H1 (cell line): Measurements from ENCODE around the gene SPDYE4. TPM values are rescaled to one million over a fixed set of nuclear protein-coding genes. Genes with fewer than 3 reads are reported as not detected.

Experiments used
- CTCF ChIA-PET: fragments of 300-600 bp; sonication (Branson Sonifier 250); formaldehyde crosslinking; loops from one replicate; lab custom pipeline; 2021; ENCODE audit not compliant: partially characterized antibody; lab: Charles Lee
- POLR2A ChIA-PET: fragments of 300-600 bp; sonication (Branson Sonifier 250); formaldehyde crosslinking; loops from one replicate; lab custom pipeline; 2021; ENCODE audit warnings: inconsistent platforms; ENCODE audit not compliant: partially characterized antibody; lab: Charles Lee
- DNase-seq, 2 experiments: peaks; one replicate each; pipeline versions ENCODE4 v3.0.0 to v3.0.0-alpha.2; 2010 to 2022; ENCODE audit warnings: low spot score in 2 of 2, low read depth in 1 of 2, mixed read lengths in 1 of 2
- FAIRE-seq: peaks from 2 replicates; lab custom pipeline; 2011; peaks lifted over from hg19 to GRCh38; lab: Jason Lieb, UNC
- H2AFZ ChIP-seq: 2 replicates; pipeline ENCODE4 v1.8.1; 2012; ENCODE audit warnings: low read length, inconsistent platforms
- H2AK5ac ChIP-seq: 2 replicates; pipeline ENCODE4 v1.6.1; 2013; ENCODE audit warnings: low read depth, low read length
- H2BK120ac ChIP-seq: replicated peaks from 2 replicates; pipeline ENCODE3; 2013; ENCODE audit warnings: low read depth, low read length, inconsistent platforms
- H2BK12ac ChIP-seq: 2 replicates; pipeline ENCODE4 v1.6.1; 2013; ENCODE audit warnings: low read depth, low read length
- H2BK15ac ChIP-seq: 2 replicates; pipeline ENCODE4 v1.6.1; 2013; ENCODE audit warnings: low read length
- H2BK20ac ChIP-seq: 2 replicates; pipeline ENCODE4 v1.6.1; 2013; ENCODE audit warnings: low read length
- H2BK5ac ChIP-seq: 2 replicates; pipeline ENCODE4 v1.6.1; 2013; ENCODE audit warnings: low read depth, low read length
- H3K14ac ChIP-seq: 2 replicates; pipeline ENCODE4 v1.6.1; 2013; ENCODE audit warnings: inconsistent platforms; ENCODE audit not compliant: insufficient read length
- H3K18ac ChIP-seq: 2 replicates; pipeline ENCODE4 v1.6.1; 2013; ENCODE audit warnings: low read length; ENCODE audit errors: extremely low read depth
- H3K23ac ChIP-seq: 2 replicates; pipeline ENCODE4 v1.6.1; 2013; ENCODE audit warnings: inconsistent platforms; ENCODE audit not compliant: insufficient read length
- H3K23me2 ChIP-seq: 2 replicates; pipeline ENCODE4 v1.6.1; 2013; ENCODE audit warnings: low read depth, low read length
- H3K27ac ChIP-seq: 2 replicates; pipeline ENCODE4 v1.6.1; 2011; ENCODE audit warnings: low read depth, low read length, inconsistent platforms
- H3K27me3 ChIP-seq, 4 experiments: replicated peaks in 1 of 4; 1 replicate in 1 of 4; 2 replicates in 3 of 4; pipeline versions ENCODE4 v1.6.1 to v1.8.1; 2011 to 2013; ENCODE audit warnings: low read length in 3 of 4, mild to moderate bottlenecking in 3 of 4, inconsistent platforms in 2 of 4, mixed read lengths in 2 of 4, moderate library complexity in 1 of 4; ENCODE audit not compliant: control insufficient read depth in 3 of 4, insufficient read depth in 3 of 4; ENCODE audit errors: extremely low read depth in 1 of 4
- H3K36me3 ChIP-seq, 4 experiments: 2 replicates each; pipeline versions ENCODE4 v1.6.1 to v1.8.1; 2011 to 2013; ENCODE audit warnings: mild to moderate bottlenecking in 4 of 4, low read length in 3 of 4, moderate library complexity in 2 of 4, control low read depth in 1 of 4, inconsistent platforms in 1 of 4; ENCODE audit not compliant: insufficient read depth in 4 of 4, control insufficient read depth in 2 of 4
- H3K4ac ChIP-seq: replicated peaks from 2 replicates; pipeline ENCODE3; 2013; ENCODE audit warnings: low read length, low read depth, mixed read lengths, inconsistent platforms; ENCODE audit not compliant: insufficient read length
- H3K4me1 ChIP-seq, 4 experiments: replicated peaks in 1 of 4; 1 replicate in 1 of 4; 2 replicates in 3 of 4; pipeline versions ENCODE4 v1.6.1 to v1.8.1; 2011 to 2013; ENCODE audit warnings: low read length in 3 of 4, inconsistent platforms in 2 of 4, mixed read lengths in 1 of 4; ENCODE audit not compliant: insufficient read depth in 4 of 4, control insufficient read depth in 3 of 4
- H3K4me2 ChIP-seq, 2 experiments: 2 replicates each; pipeline versions ENCODE4 v1.6.1 to v1.8.1; 2011 to 2013; ENCODE audit warnings: low read depth in 2 of 2, low read length in 2 of 2, control low read depth in 1 of 2, inconsistent platforms in 1 of 2, mild to moderate bottlenecking in 1 of 2; ENCODE audit not compliant: insufficient read depth in 1 of 2
- H3K4me3 ChIP-seq, 4 experiments: fragments of 200-600, 300-600 bp in 1 of 4; sonication (generic), shearing (Covaris generic), sonication (Bioruptor Twin) in 1 of 4; 2 replicates each; pipeline versions ENCODE4 v1.5.1 to v1.8.1; 2011 to 2016; ENCODE audit warnings: low read length in 4 of 4, low read depth in 3 of 4, control low read depth in 2 of 4, inconsistent platforms in 2 of 4, mild to moderate bottlenecking in 2 of 4, mixed read lengths in 1 of 4, moderate library complexity in 1 of 4; ENCODE audit not compliant: insufficient read depth in 2 of 4; ENCODE audit errors: extremely low read depth in 1 of 4
- H3K56ac ChIP-seq: replicated peaks from 2 replicates; pipeline ENCODE3; 2013; ENCODE audit warnings: low read depth, mild to moderate bottlenecking, mixed read lengths, low read length, inconsistent platforms; ENCODE audit not compliant: insufficient read length
- H3K79me1 ChIP-seq: 2 replicates; pipeline ENCODE4 v1.6.1; 2013; ENCODE audit warnings: low read depth, low read length, control low read depth
- H3K79me2 ChIP-seq, 2 experiments: 2 replicates each; pipeline versions ENCODE4 v1.6.1 to v1.8.1; 2012 to 2013; ENCODE audit warnings: low read length in 2 of 2, mild to moderate bottlenecking in 2 of 2, inconsistent platforms in 1 of 2; ENCODE audit not compliant: insufficient read depth in 2 of 2, control insufficient read depth in 1 of 2
- H3K9ac ChIP-seq, 4 experiments: replicated peaks in 1 of 4; 1 replicate in 1 of 4; 2 replicates in 3 of 4; pipeline versions ENCODE4 v1.6.1 to v1.8.1; 2011 to 2013; ENCODE audit warnings: low read depth in 3 of 4, low read length in 3 of 4, control low read depth in 2 of 4, mild to moderate bottlenecking in 2 of 4, moderate library complexity in 2 of 4, inconsistent platforms in 1 of 4; ENCODE audit errors: extremely low read depth in 1 of 4
- H3K9me3 ChIP-seq, 2 experiments: 2 replicates each; pipeline versions ENCODE4 v1.6.1 to v1.8.1; 2012 to 2013; ENCODE audit warnings: mild to moderate bottlenecking in 2 of 2, moderate library complexity in 2 of 2, control low read depth in 1 of 2, inconsistent platforms in 1 of 2, low read depth in 1 of 2, low read length in 1 of 2, mixed read lengths in 1 of 2; ENCODE audit not compliant: insufficient read depth in 2 of 2
- H4K20me1 ChIP-seq, 2 experiments: replicated peaks in 1 of 2; 2 replicates each; pipeline versions ENCODE3 to v1.8.1; 2011 to 2013; ENCODE audit warnings: inconsistent platforms in 2 of 2, low read length in 2 of 2, mild to moderate bottlenecking in 1 of 2; ENCODE audit not compliant: insufficient read depth in 2 of 2, control insufficient read depth in 1 of 2
- H4K5ac ChIP-seq: 2 replicates; pipeline ENCODE4 v1.6.1; 2013; ENCODE audit warnings: low read length, low read depth, mixed read lengths, inconsistent platforms; ENCODE audit not compliant: insufficient read length
- H4K8ac ChIP-seq: 2 replicates; pipeline ENCODE4 v1.8.0; 2013; ENCODE audit warnings: mild to moderate bottlenecking, moderate library complexity, low read length, inconsistent platforms; ENCODE audit not compliant: insufficient read depth; ENCODE audit errors: extremely low read depth
- H4K91ac ChIP-seq: replicated peaks from 2 replicates; pipeline ENCODE3; 2013; ENCODE audit warnings: low read length, mixed read lengths, inconsistent platforms; ENCODE audit not compliant: insufficient read length
- ASH2L ChIP-seq: fragments of 200-600, 300-600 bp; sonication (generic); IDR thresholded peaks from one replicate; pipeline ENCODE4 v1.7.1; 2017; ENCODE audit warnings: low read length
- CHD2 ChIP-seq: IDR thresholded peaks from 2 replicates; pipeline ENCODE4 v1.6.1; 2012; ENCODE audit warnings: low read length, improper control_type of control experiment
- EP300 ChIP-seq, 2 experiments: IDR thresholded peaks; 1 replicate in 1 of 2; 2 replicates in 1 of 2; pipeline ENCODE4 v1.6.1; 2011 to 2012; ENCODE audit warnings: low read depth in 2 of 2, low read length in 2 of 2, mild to moderate bottlenecking in 2 of 2, borderline replicate concordance in 1 of 2, inconsistent platforms in 1 of 2, moderate library complexity in 1 of 2
- HDAC6 ChIP-seq: IDR thresholded peaks from one replicate; pipeline ENCODE4 v1.7.1; 2012; ENCODE audit warnings: low read depth, mild to moderate bottlenecking, inconsistent platforms, low read length, moderate library complexity
- NRF1 ChIP-seq: IDR thresholded peaks from 2 replicates; pipeline ENCODE4 v1.6.1; 2011; ENCODE audit warnings: mild to moderate bottlenecking, low read depth, low read length, improper control_type of control experiment
- PHF8 ChIP-seq: fragments of 200-600 bp; sonication (generic); conservative IDR thresholded peaks from 2 replicates; pipeline ENCODE4 v1.7.1; 2012; ENCODE audit warnings: low read depth, mild to moderate bottlenecking, inconsistent platforms, low read length, moderate library complexity
- RBBP5 ChIP-seq: IDR thresholded peaks from 2 replicates; pipeline ENCODE4 v1.7.1; 2012; ENCODE audit warnings: low read depth, mild to moderate bottlenecking, inconsistent platforms, low read length, moderate library complexity, borderline replicate concordance
- RNF2 ChIP-seq: fragments of 200-900, 300-1000 bp; sonication (generic); IDR thresholded peaks from 2 replicates; pipeline ENCODE4 v1.7.1; 2016; ENCODE audit warnings: borderline replicate concordance, low read depth, mild to moderate bottlenecking, antibody characterized with exemption, low read length; ENCODE audit not compliant: poor library complexity, severe bottlenecking; ENCODE audit errors: missing control alignments
- TAF1 ChIP-seq: IDR thresholded peaks from 2 replicates; pipeline ENCODE4 v1.6.1; 2011; ENCODE audit warnings: mild to moderate bottlenecking, low read depth, low read length
- TBP ChIP-seq: IDR thresholded peaks from 2 replicates; pipeline ENCODE4 v1.6.1; 2011; ENCODE audit warnings: low read depth, low read length, improper control_type of control experiment
- YY1 ChIP-seq: IDR thresholded peaks from 2 replicates; pipeline ENCODE4 v1.6.1; 2011; ENCODE audit warnings: low read depth, mild to moderate bottlenecking, low read length
- WGBS, 2 experiments: shearing (Covaris generic) in 1 of 2; methylation state at CpG; one replicate each; pipeline versions ENCODE4 v1.1.6 to v1.1.7; 2013 to 2015; ENCODE audit warnings: low lambda C conversion rate in 2 of 2, mixed read lengths in 2 of 2, inconsistent platforms in 1 of 2, low coverage in 1 of 2, missing lambda C conversion rate in 1 of 2; ENCODE audit not compliant: insufficient replicate concordance in 2 of 2, insufficient coverage in 1 of 2, insufficient read length in 1 of 2; ENCODE audit errors: extremely low coverage in 1 of 2, missing lambda C conversion rate in 1 of 2; 5-methylcytosine and 5-hydroxymethylcytosine counted together
- polyA plus RNA-seq, 7 experiments: library from polyadenylated mRNA; depleted of rRNA in 3 of 7; stranded (reverse) in 5 of 7; unstranded in 2 of 7; fragments of >200 nt in 5 of 7; fragments of 200-250 nt in 2 of 7; gene quantifications; 1 replicate in 5 of 7; 2 replicates in 1 of 7; 4 replicates in 1 of 7; pipeline versions ENCODE4 v1.2.1 to v1.2.3, GENCODE V29; 2011 to 2013; ENCODE audit warnings: missing spikeins in 2 of 7, mixed read lengths in 2 of 7
- total RNA-seq: library from RNA; stranded (reverse); fragmentation: NEBNext Ultra II Directional; extraction: Animal tissue kit (Norgen Biotek cat#: 25700); gene quantifications from 2 replicates; pipeline ENCODE4 v1.2.1, GENCODE V29; 2021
- TF ChIP-seq, protein P1 (sequence below): IDR thresholded peaks from 2 replicates; pipeline ENCODE4 v1.6.1; 2011; ENCODE audit warnings: low read depth, mild to moderate bottlenecking, low read length; ENCODE audit not compliant: insufficient read depth

Gene SPDYE4
- total and polyA plus RNA-seq, 2 of the 8 experiments (the other 6 are each of a cell fraction or from before 2014, with no cell fraction given), result not detected

DNA sequence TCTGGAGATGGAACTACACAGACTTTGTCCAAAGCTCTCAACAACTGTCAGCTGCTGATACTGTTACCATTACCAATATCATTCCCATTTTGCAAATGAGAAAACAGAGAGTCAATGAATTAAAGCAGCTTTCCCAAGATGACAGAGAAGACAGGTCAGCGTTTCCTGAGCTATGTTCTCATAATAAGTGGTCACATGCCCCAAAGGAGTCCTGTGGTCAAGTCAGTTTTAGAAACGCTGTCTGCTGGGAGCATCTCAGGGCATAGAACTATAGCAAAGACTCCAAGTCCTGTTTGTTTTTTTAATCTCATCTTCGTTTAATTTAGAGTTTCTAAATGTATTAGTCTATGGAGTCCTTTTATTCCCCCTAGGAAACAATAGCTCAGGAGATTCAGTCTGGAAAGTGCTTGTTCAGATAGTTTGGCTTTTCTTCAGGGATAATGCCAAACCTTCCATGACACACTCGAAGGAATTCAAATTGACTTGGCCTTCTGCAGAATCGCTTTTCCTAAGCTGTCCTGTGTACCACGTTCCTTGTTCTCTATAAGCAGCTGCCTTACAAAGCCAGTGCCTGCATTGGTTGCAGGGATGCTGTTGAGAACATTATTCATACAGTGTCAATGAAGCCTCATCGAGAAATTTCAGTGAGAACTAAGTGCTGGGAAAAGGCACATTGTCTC is 25.8 kb downstream of the SPDYE4 start:
- CTCF ChIA-PET, result interaction anchor here (1.3 to 1.4 kb wide), 2 partner anchors 9 to 150 kb away, joined by 3 read pairs; no protein-coding TSS in a partner anchor
- no peak overlapping the region for H3K18ac ChIP-seq
- H3K27me3 ChIP-seq, result no peaks in the 10 kb centered on the region
- WGBS, 2 experiments, result 79% methylated on average over 7 of the region's 7 CpGs; no CpG with 5 or more reads in 1 of the 2 experiments
- no peaks in the 10 kb centered on the region for H3K79me2 ChIP-seq
- no peak overlapping the region for H2BK12ac ChIP-seq
- no peaks in the 10 kb centered on the region for H3K36me3 ChIP-seq
- no peaks in the 10 kb centered on the region for H3K23me2 ChIP-seq
- no peak overlapping the region for H3K4me2 ChIP-seq
- DNase-seq, result no peak
- H2BK120ac ChIP-seq, result no peak overlapping the region
- no peak for FAIRE-seq
- no peak overlapping the region for H2BK15ac ChIP-seq
- H2AFZ ChIP-seq, result no peak overlapping the region
- H3K14ac ChIP-seq, result no peak overlapping the region
- H3K4me3 ChIP-seq, result no peak overlapping the region
- no peak overlapping the region for H3K27ac ChIP-seq
- H3K4me1 ChIP-seq, result no peaks in the 10 kb centered on the region
- H3K56ac ChIP-seq, result no peak overlapping the region
- no peak overlapping the region for H4K8ac ChIP-seq
- H2BK5ac ChIP-seq, result no peak overlapping the region
- H3K79me1 ChIP-seq, result no peaks in the 10 kb centered on the region
- H3K9me3 ChIP-seq, result no peaks in the 10 kb centered on the region
- H3K4ac ChIP-seq, result no peak overlapping the region
- no peak overlapping the region for H3K9ac ChIP-seq
- H2AK5ac ChIP-seq, result no peak overlapping the region
- no peak overlapping the region for H3K23ac ChIP-seq
- POLR2A ChIA-PET, result interaction anchor here (0.6 to 1.9 kb wide), 2 partner anchors 9 to 68 kb away, joined by 3 to 5 read pairs; no protein-coding TSS in a partner anchor
- no peaks in the 10 kb centered on the region for H4K20me1 ChIP-seq
- H4K91ac ChIP-seq, result no peak overlapping the region
- H4K5ac ChIP-seq, result no peak overlapping the region
- H2BK20ac ChIP-seq, result no peak overlapping the region
- TF ChIP-seq NRF1 (no peak), CHD2 (no peak), RBBP5 (no peak), PHF8 (no peak), HDAC6 (no peak), TAF1 (no peak), RNF2 (no peak), EP300 (IDR thresholded peaks at IDR 0.05; ENCODE audit: borderline replicate concordance in 1 of 2, low read depth in 2 of 2, low read length in 2 of 2) (no peak), TBP (no peak), YY1 (no peak), ASH2L (no peak)
- TF ChIP-seq, protein P1, sequence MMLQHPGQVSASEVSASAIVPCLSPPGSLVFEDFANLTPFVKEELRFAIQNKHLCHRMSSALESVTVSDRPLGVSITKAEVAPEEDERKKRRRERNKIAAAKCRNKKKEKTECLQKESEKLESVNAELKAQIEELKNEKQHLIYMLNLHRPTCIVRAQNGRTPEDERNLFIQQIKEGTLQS, result no peak
